DOHH2 (cell line): Measurements from ENCODE around the gene GAK.

Experiments used
- H3F3A ChIP-seq: fragments of 200-600 bp; sonication (generic), shearing (Covaris generic); 2 replicates; pipeline ENCODE4 v1.6.0; 2016; ENCODE audit warnings: antibody characterized with exemption, mild to moderate bottlenecking; ENCODE audit not compliant: control insufficient read depth, insufficient read depth
- H3K27ac ChIP-seq: fragments of 200-600 bp; sonication (generic); 2 replicates; pipeline ENCODE4 v1.5.1; 2014; ENCODE audit warnings: low read depth, mild to moderate bottlenecking, low read length, moderate library complexity
- H3K27me3 ChIP-seq: fragments of 200-600 bp; sonication (generic); 2 replicates; pipeline ENCODE4 v1.6.1; 2014; ENCODE audit warnings: mild to moderate bottlenecking, low read length, mixed read lengths; ENCODE audit not compliant: control insufficient read depth
- H3K36me3 ChIP-seq: fragments of 200-600 bp; sonication (generic); 2 replicates; pipeline ENCODE4 v1.6.1; 2014; ENCODE audit warnings: mild to moderate bottlenecking, low read length, moderate library complexity, mixed read lengths; ENCODE audit not compliant: control insufficient read depth
- H3K4me1 ChIP-seq: fragments of 200-600 bp; sonication (generic); 2 replicates; pipeline ENCODE4 v1.6.1; 2014; ENCODE audit warnings: mild to moderate bottlenecking, low read length, mixed read lengths; ENCODE audit not compliant: control insufficient read depth
- H3K4me2 ChIP-seq: fragments of 200-600 bp; sonication (generic); 2 replicates; pipeline ENCODE4 v1.6.0; 2014; ENCODE audit warnings: mild to moderate bottlenecking, low read length, moderate library complexity
- H3K4me3 ChIP-seq: fragments of 200-600 bp; sonication (generic); 2 replicates; pipeline ENCODE4 v1.5.1; 2014; ENCODE audit warnings: mild to moderate bottlenecking, low read length, mixed read lengths
- H3K79me2 ChIP-seq: fragments of 200-600 bp; sonication (generic); 2 replicates; pipeline ENCODE4 v1.6.1; 2014; ENCODE audit warnings: mild to moderate bottlenecking, low read length, mixed read lengths; ENCODE audit not compliant: control insufficient read depth
- H3K9me2 ChIP-seq: fragments of 200-600 bp; sonication (generic); replicated peaks from 2 replicates; pipeline ENCODE4 v1.6.1; 2014; ENCODE audit warnings: mild to moderate bottlenecking, low read length, mixed read lengths; ENCODE audit not compliant: control insufficient read depth
- H3K9me3 ChIP-seq: fragments of 200-600 bp; sonication (generic); 2 replicates; pipeline ENCODE4 v1.6.1; 2014; ENCODE audit warnings: antibody characterized with exemption, low read length, mixed read lengths; ENCODE audit not compliant: control insufficient read depth, insufficient read depth
- H4K20me1 ChIP-seq: fragments of 200-600 bp; sonication (generic); 2 replicates; pipeline ENCODE4 v1.6.0; 2014; ENCODE audit warnings: low read depth, mild to moderate bottlenecking, antibody characterized with exemption, low read length, moderate library complexity; ENCODE audit not compliant: control insufficient read depth, insufficient read depth
- EZH2phosphoT487 ChIP-seq: fragments of 200-600 bp; sonication (generic); IDR thresholded peaks from 2 replicates; pipeline ENCODE4 v1.6.1; 2017; ENCODE audit warnings: borderline replicate concordance, mild to moderate bottlenecking, antibody characterized with exemption, low read length, moderate library complexity, mixed read lengths
- TF ChIP-seq, protein P1 (sequence below): fragments of 200-600 bp; sonication (generic); IDR thresholded peaks from one replicate; pipeline ENCODE4 v1.5.1; 2014; ENCODE audit warnings: antibody characterized with exemption, mild to moderate bottlenecking, low read depth, low read length; ENCODE audit not compliant: poor library complexity, severe bottlenecking

GAK gene

DNA sequence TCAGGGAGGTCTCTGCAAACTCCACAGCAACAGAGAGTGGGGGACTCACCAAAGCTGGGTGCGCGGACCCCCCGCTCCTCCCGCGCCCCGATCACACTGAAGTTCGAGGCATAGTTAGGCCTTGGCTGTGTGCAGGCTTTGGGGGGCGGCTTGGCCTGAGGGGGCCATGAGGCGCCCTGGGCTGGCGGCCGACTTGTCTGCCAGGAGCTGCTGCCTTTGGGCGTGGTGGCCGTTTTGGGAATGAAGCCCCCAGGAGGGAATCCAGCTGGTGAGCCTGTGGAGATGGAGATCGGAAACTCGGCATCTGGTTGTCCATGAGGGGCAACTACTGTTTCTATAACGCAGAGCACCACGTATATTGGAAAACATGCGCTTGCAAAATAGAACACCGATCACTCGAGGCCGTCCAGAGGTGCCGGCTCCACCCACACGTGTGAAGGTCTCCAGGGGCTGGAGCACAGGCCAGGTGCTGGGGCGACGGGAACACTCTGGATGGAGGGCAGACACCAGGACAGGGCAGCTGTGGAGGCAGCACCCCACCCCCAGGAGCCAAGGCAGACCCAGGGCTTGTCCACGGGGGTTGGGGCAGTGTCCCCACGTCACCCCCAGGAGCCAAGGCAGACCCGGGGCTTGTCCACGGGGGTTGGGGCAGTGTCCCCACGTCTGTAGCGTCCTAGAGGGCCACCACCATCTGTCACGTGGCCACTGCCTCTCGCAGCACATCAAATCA lies 80.2 kb downstream of the GAK start:
- H4K20me1 ChIP-seq, result no peaks in the 10 kb centered on the region
- H3K79me2 ChIP-seq, result no peaks in the 10 kb centered on the region
- peaks cover 7% of the 10 kb centered on the region; the same call in 1 of the 2 replicates for H3K36me3 ChIP-seq
- H3K9me3 ChIP-seq, result peaks cover 10% of the 10 kb centered on the region
- H3K9me2 ChIP-seq, result no peaks in the 10 kb centered on the region
- H3K27ac ChIP-seq, result no peak overlapping the region
- H3F3A ChIP-seq, result peaks cover 8% of the 10 kb centered on the region
- no peak overlapping the region for H3K4me2 ChIP-seq
- TF ChIP-seq, protein P1, sequence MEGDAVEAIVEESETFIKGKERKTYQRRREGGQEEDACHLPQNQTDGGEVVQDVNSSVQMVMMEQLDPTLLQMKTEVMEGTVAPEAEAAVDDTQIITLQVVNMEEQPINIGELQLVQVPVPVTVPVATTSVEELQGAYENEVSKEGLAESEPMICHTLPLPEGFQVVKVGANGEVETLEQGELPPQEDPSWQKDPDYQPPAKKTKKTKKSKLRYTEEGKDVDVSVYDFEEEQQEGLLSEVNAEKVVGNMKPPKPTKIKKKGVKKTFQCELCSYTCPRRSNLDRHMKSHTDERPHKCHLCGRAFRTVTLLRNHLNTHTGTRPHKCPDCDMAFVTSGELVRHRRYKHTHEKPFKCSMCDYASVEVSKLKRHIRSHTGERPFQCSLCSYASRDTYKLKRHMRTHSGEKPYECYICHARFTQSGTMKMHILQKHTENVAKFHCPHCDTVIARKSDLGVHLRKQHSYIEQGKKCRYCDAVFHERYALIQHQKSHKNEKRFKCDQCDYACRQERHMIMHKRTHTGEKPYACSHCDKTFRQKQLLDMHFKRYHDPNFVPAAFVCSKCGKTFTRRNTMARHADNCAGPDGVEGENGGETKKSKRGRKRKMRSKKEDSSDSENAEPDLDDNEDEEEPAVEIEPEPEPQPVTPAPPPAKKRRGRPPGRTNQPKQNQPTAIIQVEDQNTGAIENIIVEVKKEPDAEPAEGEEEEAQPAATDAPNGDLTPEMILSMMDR, result no peak
- TF ChIP-seq EZH2phosphoT487, result no peak
- H3K4me1 ChIP-seq, result no peaks in the 10 kb centered on the region
- H3K27me3 ChIP-seq, result no peaks in the 10 kb centered on the region
- no peak overlapping the region for H3K4me3 ChIP-seq

DNA sequence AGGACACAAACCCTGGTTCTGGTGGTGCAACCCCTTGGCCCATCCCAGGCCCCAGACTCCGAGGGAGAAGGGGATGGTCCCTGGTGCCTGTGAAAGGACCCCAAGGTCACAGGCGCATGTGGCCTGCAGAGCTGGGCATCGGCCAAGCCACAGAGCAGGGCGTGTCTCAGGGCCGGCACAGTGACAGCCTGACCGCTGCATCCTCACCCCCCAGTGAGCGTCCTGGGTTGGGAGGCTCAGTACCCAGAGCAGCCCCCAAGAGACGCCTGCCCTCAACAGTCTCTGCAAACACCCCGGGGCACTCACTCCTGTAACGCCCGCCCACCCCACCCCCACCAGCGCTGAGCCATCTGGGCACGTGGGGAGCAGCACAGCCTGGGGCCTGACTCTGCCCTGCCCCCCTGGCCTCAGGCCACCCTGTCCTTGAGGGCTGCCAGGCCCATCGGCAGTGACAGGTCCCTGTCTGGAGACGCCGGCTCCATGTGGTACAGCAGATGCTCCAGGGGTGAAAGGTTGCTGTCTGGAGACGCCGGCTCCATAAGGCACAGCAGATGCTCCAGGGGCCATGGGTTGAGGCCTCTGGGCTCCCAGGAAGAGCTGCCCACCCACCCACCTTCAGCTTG lies 81.7 kb downstream of the GAK start:
- no peaks in the 10 kb centered on the region for H4K20me1 ChIP-seq
- no peak overlapping the region for H3K4me2 ChIP-seq
- H3K4me1 ChIP-seq, result no peaks in the 10 kb centered on the region
- no peaks in the 10 kb centered on the region for H3K79me2 ChIP-seq
- TF ChIP-seq, protein P1, result no peak
- no peak for TF ChIP-seq EZH2phosphoT487
- no peak overlapping the region for H3K4me3 ChIP-seq
- no peaks in the 10 kb centered on the region for H3K9me2 ChIP-seq
- H3K36me3 ChIP-seq, result peaks cover 5% of the 10 kb centered on the region; the same call in 1 of the 2 replicates
- no peaks in the 10 kb centered on the region for H3K9me3 ChIP-seq
- H3F3A ChIP-seq, result no peaks in the 10 kb centered on the region
- no peak overlapping the region for H3K27ac ChIP-seq
- no peaks in the 10 kb centered on the region for H3K27me3 ChIP-seq

DNA sequence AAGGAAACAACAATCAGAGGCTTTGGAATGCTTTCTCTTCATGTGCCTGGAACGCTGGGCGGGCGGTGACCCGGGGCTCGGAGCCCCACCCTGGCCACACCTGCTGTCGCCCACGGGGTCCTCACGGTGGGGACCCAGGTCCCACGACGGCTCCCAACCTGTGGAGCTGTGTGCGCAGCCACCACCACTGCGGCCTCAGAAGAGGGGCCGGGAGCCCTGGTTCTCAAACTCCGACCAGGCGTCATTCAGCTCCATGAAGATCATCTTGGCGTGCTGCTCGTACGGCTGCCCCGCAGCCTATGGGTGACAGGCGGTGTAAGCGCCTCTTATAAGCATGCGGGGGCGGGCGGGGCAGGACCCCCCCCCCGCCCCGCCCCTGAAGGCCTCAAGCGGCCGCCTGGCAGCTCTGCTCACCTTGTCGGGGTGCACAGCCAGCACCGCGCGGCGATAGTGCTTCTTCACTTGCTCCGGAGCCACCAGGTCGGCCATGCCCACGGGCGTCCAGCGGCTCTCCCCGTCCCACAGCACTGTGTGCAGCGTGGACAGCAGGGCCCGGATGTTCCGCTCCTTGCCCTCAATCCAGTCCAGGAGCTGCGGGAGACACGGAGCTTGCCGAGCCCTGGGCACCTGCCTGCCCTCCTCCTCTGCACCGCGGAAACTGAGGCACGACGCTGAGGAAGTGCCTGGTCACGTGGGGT lies 82.5 kb downstream of the GAK start:
- no peaks in the 10 kb centered on the region for H3K9me2 ChIP-seq
- TF ChIP-seq, protein P1, result no peak
- TF ChIP-seq EZH2phosphoT487, result no peak
- H3K27me3 ChIP-seq, result no peaks in the 10 kb centered on the region
- H3F3A ChIP-seq, result no peaks in the 10 kb centered on the region
- H3K4me1 ChIP-seq, result no peaks in the 10 kb centered on the region
- H3K79me2 ChIP-seq, result no peaks in the 10 kb centered on the region
- H3K27ac ChIP-seq, result no peak overlapping the region
- H3K9me3 ChIP-seq, result peaks cover 4% of the 10 kb centered on the region; the same call in 1 of the 2 replicates
- H3K4me2 ChIP-seq, result no peak overlapping the region
- H3K36me3 ChIP-seq, result peaks cover 3% of the 10 kb centered on the region; the same call in 1 of the 2 replicates
- no peak overlapping the region for H3K4me3 ChIP-seq
- no peaks in the 10 kb centered on the region for H4K20me1 ChIP-seq
